ENCODE data around the gene ACYP1.

GRCh38 chr14:75044322-75044721 is 19.5 kb downstream of the ACYP1 start:
- TF ChIP-seq, protein P1, sequence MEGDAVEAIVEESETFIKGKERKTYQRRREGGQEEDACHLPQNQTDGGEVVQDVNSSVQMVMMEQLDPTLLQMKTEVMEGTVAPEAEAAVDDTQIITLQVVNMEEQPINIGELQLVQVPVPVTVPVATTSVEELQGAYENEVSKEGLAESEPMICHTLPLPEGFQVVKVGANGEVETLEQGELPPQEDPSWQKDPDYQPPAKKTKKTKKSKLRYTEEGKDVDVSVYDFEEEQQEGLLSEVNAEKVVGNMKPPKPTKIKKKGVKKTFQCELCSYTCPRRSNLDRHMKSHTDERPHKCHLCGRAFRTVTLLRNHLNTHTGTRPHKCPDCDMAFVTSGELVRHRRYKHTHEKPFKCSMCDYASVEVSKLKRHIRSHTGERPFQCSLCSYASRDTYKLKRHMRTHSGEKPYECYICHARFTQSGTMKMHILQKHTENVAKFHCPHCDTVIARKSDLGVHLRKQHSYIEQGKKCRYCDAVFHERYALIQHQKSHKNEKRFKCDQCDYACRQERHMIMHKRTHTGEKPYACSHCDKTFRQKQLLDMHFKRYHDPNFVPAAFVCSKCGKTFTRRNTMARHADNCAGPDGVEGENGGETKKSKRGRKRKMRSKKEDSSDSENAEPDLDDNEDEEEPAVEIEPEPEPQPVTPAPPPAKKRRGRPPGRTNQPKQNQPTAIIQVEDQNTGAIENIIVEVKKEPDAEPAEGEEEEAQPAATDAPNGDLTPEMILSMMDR (IDR thresholded peaks at IDR 0.05) = no peak
- no peak for TF ChIP-seq ZFX (IDR thresholded peaks at IDR 0.05; ENCODE audit: borderline replicate concordance)
